ENCODE results near the gene ACSL1. TPM values are rescaled to one million over a fixed set of nuclear protein-coding genes. Genes with fewer than 3 reads are reported as not detected.
"Not testable (repeated sequence)": the region's sequence is repeated elsewhere in the genome, so short reads cannot be mapped to it uniquely, and the experiment has no call there.

The ACSL1 gene
- total and polyA plus RNA-seq, 2 donors, result 8.7 to 109 TPM

- WGBS, result 99% methylated on average over 3 of the region's 3 CpGs
- Histone ChIP-seq H3K9me3 (ENCODE audit: control insufficient read depth in 2 of 2, insufficient read depth in 1 of 2, low read length in 1 of 2) (no peaks in the 10 kb centered on the region), H3K27me3 (ENCODE audit: control insufficient read depth in 2 of 2, insufficient read depth in 1 of 2, low read length in 1 of 2) (no peaks in the 10 kb centered on the region), H3K4me1 (ENCODE audit: control insufficient read depth in 2 of 2, insufficient read depth in 2 of 2, low read length in 2 of 2) (no peaks in the 10 kb centered on the region), H3K27ac (ENCODE audit: low read depth in 1 of 2, low read length in 1 of 2) (no peak overlapping the region), H3K36me3 (ENCODE audit: control insufficient read depth in 2 of 2, insufficient read depth in 2 of 2, low read length in 1 of 2) (no peaks in the 10 kb centered on the region), H3K4me3 (ENCODE audit: low read length in 2 of 2) (no peak overlapping the region)
- no peak for DNase-seq (ENCODE audit: low read depth in 6 of 9, low spot score in 9 of 9)
These were observed 20.8 kb upstream of the ACSL1 start for GRCh38 chr4:184846531-184846930.

DNA sequence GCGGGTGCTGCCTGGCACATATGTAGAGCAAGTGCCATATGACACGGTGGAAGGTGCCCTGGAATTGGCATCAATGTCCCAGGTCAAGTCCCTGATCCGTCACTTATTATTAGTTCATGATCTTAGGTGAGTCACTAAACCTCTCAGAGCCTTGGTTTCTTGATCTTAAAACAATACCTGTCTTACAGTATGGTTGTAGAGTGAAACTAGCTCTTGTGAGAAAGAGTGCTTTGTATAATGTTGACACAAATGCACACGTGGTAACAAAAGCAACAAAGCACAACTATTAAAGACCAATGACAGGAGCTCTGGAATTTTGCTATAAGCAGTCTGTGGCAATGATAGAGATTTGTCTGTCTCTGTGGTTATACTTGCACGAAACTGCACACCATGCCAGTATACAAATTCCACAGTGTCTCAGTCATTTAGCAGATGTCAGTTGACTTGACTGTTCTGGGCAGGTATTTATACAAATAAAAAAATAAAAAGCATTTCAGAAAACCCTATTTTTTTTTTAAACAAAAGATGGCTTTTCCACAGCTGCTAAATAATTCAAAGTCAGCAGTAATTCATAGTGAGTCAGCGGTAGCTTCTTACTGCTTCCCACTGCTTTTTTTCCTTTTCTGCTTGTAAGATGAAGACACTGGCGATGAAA is 19.7 kb upstream of the ACSL1 start:
- no peak for DNase-seq (ENCODE audit: low read depth in 6 of 9, low spot score in 9 of 9)
- Histone ChIP-seq H3K4me1 (ENCODE audit: control insufficient read depth in 2 of 2, insufficient read depth in 2 of 2, low read length in 2 of 2) (no peaks in the 10 kb centered on the region), H3K27me3 (ENCODE audit: control insufficient read depth in 2 of 2, insufficient read depth in 1 of 2, low read length in 1 of 2) (no peaks in the 10 kb centered on the region), H3K36me3 (ENCODE audit: control insufficient read depth in 2 of 2, insufficient read depth in 2 of 2, low read length in 1 of 2) (no peaks in the 10 kb centered on the region), H3K4me3 (ENCODE audit: low read length in 2 of 2) (no peak overlapping the region), H3K9me3 (ENCODE audit: control insufficient read depth in 2 of 2, insufficient read depth in 1 of 2, low read length in 1 of 2) (no peaks in the 10 kb centered on the region), H3K27ac (ENCODE audit: low read depth in 1 of 2, low read length in 1 of 2) (no peak overlapping the region)
- 95% methylated on average over 7 of the region's 7 CpGs for WGBS

GRCh38 chr4:184844742-184845141 is 19.0 kb upstream of the ACSL1 start:
- H3K9me3 ChIP-seq (ENCODE audit: control insufficient read depth in 2 of 2, insufficient read depth in 1 of 2, low read length in 1 of 2), result no peaks in the 10 kb centered on the region
- H3K27ac ChIP-seq (ENCODE audit: low read depth in 1 of 2, low read length in 1 of 2), result no peak overlapping the region
- WGBS, result 93% methylated on average over 1 of the region's 1 CpG

GRCh38 chr4:184843984-184844554 is 18.3 kb upstream of the ACSL1 start:
- Histone ChIP-seq H3K4me3 (ENCODE audit: low read length in 2 of 2) (no peak overlapping the region), H3K27ac (ENCODE audit: low read depth in 1 of 2, low read length in 1 of 2) (no peak overlapping the region), H3K9me3 (ENCODE audit: control insufficient read depth in 2 of 2, insufficient read depth in 1 of 2, low read length in 1 of 2) (no peaks in the 10 kb centered on the region), H3K4me1 (ENCODE audit: control insufficient read depth in 2 of 2, insufficient read depth in 2 of 2, low read length in 2 of 2) (no peaks in the 10 kb centered on the region), H3K36me3 (ENCODE audit: control insufficient read depth in 2 of 2, insufficient read depth in 2 of 2, low read length in 1 of 2) (no peaks in the 10 kb centered on the region), H3K27me3 (ENCODE audit: control insufficient read depth in 2 of 2, insufficient read depth in 1 of 2, low read length in 1 of 2) (no peaks in the 10 kb centered on the region)
- WGBS, result 96% methylated on average over 16 of the region's 16 CpGs
- no peak for DNase-seq (ENCODE audit: low read depth in 6 of 9, low spot score in 9 of 9)

More at GRCh38 chr4:184844742-184845141, 19.0 kb upstream of the ACSL1 start:
- no peaks in the 10 kb centered on the region for H3K4me1 ChIP-seq (ENCODE audit: control insufficient read depth in 2 of 2, insufficient read depth in 2 of 2, low read length in 2 of 2)
- H3K27me3 ChIP-seq (ENCODE audit: control insufficient read depth in 2 of 2, insufficient read depth in 1 of 2, low read length in 1 of 2), result no peaks in the 10 kb centered on the region
- H3K36me3 ChIP-seq (ENCODE audit: control insufficient read depth in 2 of 2, insufficient read depth in 2 of 2, low read length in 1 of 2), result no peaks in the 10 kb centered on the region
- H3K4me3 ChIP-seq (ENCODE audit: low read length in 2 of 2), result no peak overlapping the region
- DNase-seq (ENCODE audit: low read depth in 6 of 9, low spot score in 9 of 9), result no peak

DNA sequence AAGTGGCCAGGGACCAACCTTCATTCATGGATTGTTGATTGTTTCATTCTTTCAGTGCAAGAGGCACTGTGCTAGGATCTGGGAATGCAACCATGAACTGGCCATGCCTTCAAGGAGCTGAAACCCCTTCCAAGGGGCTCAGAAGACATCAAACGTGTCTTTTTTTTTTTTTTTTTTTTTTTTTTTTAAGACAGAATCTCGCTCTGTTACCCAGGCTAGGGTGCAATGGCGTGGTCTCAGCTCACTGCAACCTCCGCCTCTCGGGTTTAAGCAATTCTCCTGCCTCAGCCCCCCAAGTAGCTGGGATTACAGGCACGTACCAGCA is 13.3 kb upstream of the ACSL1 start:
- H3K4me3 ChIP-seq (ENCODE audit: low read length in 2 of 2); H3K36me3 ChIP-seq (ENCODE audit: control insufficient read depth in 2 of 2, insufficient read depth in 2 of 2, low read length in 1 of 2); H3K4me1 ChIP-seq (ENCODE audit: control insufficient read depth in 2 of 2, insufficient read depth in 2 of 2, low read length in 2 of 2); H3K9me3 ChIP-seq (ENCODE audit: control insufficient read depth in 2 of 2, insufficient read depth in 1 of 2, low read length in 1 of 2); H3K27ac ChIP-seq (ENCODE audit: low read depth in 1 of 2, low read length in 1 of 2); DNase-seq (ENCODE audit: low read depth in 6 of 9, low spot score in 9 of 9); H3K27me3 ChIP-seq (ENCODE audit: control insufficient read depth in 2 of 2, insufficient read depth in 1 of 2, low read length in 1 of 2): not testable (repeated sequence)
- WGBS, result 95% methylated on average over 6 of the region's 6 CpGs

DNA sequence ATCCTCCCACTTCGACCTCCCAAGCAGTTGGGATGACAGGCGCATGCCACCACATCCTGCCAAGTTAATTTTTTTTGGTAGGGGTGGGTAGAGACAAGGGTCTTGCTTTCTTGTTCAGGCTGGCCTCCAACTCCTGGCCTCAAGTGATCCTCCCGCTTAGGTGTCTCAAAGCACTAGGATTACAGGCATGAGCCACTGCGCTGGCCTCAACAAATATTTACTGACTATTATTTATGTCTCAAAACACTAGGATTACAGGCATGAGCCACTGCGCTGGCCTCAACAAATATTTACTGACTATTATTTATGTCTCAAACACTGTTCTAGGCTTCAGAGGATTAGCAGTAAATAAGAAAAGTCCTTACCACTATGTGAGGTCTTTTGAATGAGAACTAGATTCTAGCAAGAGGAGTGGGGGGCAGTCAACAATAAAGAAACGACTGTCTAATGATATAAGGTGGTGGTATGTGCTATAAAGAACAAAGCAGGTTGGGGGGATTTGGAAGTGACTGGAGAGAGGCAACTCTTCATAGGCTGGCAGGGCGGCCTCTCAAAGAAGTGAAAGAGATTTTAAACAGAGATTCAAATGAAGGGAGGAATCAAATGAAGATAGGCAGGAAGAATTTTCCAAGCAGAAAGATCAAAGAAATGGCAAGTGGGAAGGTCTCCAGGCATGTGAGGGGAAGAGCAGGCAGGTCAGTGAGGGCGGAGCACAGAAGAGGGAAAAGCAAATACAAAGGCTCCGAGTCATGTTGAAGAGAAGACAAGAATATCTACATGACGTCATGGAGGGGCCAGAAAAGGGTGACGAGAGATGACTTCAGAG is 12.7 kb upstream of the ACSL1 start:
- 96% methylated on average over 11 of the region's 11 CpGs for WGBS
- Histone ChIP-seq H3K9me3 (ENCODE audit: control insufficient read depth in 2 of 2, insufficient read depth in 1 of 2, low read length in 1 of 2) (no peaks in the 10 kb centered on the region), H3K4me1 (ENCODE audit: control insufficient read depth in 2 of 2, insufficient read depth in 2 of 2, low read length in 2 of 2) (no peaks in the 10 kb centered on the region), H3K36me3 (ENCODE audit: control insufficient read depth in 2 of 2, insufficient read depth in 2 of 2, low read length in 1 of 2) (no peaks in the 10 kb centered on the region), H3K27ac (ENCODE audit: low read depth in 1 of 2, low read length in 1 of 2) (no peak overlapping the region), H3K27me3 (ENCODE audit: control insufficient read depth in 2 of 2, insufficient read depth in 1 of 2, low read length in 1 of 2) (no peaks in the 10 kb centered on the region), H3K4me3 (ENCODE audit: low read length in 2 of 2) (no peak overlapping the region)
- DNase-seq (ENCODE audit: low read depth in 6 of 9, low spot score in 9 of 9), result no peak

- Histone ChIP-seq H3K36me3 (ENCODE audit: control insufficient read depth in 2 of 2, insufficient read depth in 2 of 2, low read length in 1 of 2) (no peaks in the 10 kb centered on the region), H3K27ac (ENCODE audit: low read depth in 1 of 2, low read length in 1 of 2) (no peak overlapping the region), H3K4me1 (ENCODE audit: control insufficient read depth in 2 of 2, insufficient read depth in 2 of 2, low read length in 2 of 2) (no peaks in the 10 kb centered on the region), H3K4me3 (ENCODE audit: low read length in 2 of 2) (no peak overlapping the region), H3K9me3 (ENCODE audit: control insufficient read depth in 2 of 2, insufficient read depth in 1 of 2, low read length in 1 of 2) (no peaks in the 10 kb centered on the region), H3K27me3 (ENCODE audit: control insufficient read depth in 2 of 2, insufficient read depth in 1 of 2, low read length in 1 of 2) (no peaks in the 10 kb centered on the region)
- DNase-seq (ENCODE audit: low read depth in 6 of 9, low spot score in 9 of 9), result no peak
- WGBS, result 95% methylated on average over 5 of the region's 5 CpGs
These were observed 10.8 kb upstream of the ACSL1 start for GRCh38 chr4:184836613-184837012.

DNA sequence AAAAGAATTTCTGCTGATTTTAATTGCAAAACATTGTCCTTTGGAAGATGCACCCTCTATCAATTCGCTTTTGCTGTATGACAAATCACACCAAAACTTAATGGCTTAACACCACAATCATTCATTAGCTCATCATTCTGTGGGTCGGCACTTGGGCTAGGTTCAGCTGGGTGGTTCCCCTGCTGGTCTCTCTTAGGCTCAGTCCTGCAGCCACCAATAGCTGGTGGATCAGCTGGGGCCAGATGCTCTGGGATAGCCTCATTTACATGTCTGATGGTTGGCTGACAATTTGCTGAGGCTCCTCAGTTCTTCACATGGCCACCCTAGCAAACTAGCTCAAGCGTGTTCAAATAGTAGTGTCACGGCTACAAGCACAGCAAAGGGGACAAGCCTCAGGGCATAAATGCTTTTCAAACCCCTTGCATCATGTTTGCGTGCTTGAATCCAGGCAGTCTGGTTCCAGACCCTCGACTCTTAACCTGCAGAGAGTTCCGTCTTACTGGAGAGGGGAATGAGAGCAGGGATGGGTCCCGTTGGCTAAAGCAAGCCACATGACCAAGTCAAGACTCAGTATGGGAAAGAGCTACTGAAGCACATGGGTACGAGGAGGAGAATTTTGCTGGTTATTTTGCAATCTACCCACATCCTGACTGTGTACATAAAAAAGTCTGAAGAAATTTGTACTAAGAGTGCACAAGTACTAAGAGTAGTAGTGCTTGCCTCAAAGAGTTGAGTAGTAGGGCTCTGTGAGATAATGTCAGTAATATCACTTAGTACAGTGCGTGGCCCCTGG is 7.5 kb upstream of the ACSL1 start:
- H3K4me1 ChIP-seq (ENCODE audit: control insufficient read depth in 2 of 2, insufficient read depth in 2 of 2, low read length in 2 of 2), result no peaks in the 10 kb centered on the region
- H3K4me3 ChIP-seq (ENCODE audit: low read length in 2 of 2), result no peak overlapping the region
- no peaks in the 10 kb centered on the region for H3K27me3 ChIP-seq (ENCODE audit: control insufficient read depth in 2 of 2, insufficient read depth in 1 of 2, low read length in 1 of 2)
- no peak for DNase-seq (ENCODE audit: low read depth in 6 of 9, low spot score in 9 of 9)
- no peaks in the 10 kb centered on the region for H3K9me3 ChIP-seq (ENCODE audit: control insufficient read depth in 2 of 2, insufficient read depth in 1 of 2, low read length in 1 of 2)
- no peak overlapping the region for H3K27ac ChIP-seq (ENCODE audit: low read depth in 1 of 2, low read length in 1 of 2)
- no peaks in the 10 kb centered on the region for H3K36me3 ChIP-seq (ENCODE audit: control insufficient read depth in 2 of 2, insufficient read depth in 2 of 2, low read length in 1 of 2)
- 85% methylated on average over 10 of the region's 10 CpGs for WGBS

DNA sequence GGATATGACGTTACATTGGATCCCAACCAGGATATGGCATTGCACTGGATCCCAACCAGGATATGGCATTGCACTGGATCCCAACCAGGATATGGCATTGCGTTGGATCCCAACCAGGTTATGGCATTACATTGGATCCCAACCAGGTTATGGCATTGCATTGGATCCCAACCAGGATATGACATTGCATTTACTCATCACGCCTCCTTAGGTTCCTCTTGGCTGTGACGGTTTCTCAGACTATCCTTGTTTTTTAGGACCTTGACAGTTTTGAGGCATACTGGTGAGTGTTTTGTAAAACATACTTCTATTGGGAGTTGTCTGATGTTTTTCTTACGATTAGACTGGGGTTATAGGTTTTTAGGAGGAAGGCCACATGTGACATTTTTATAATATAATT is 5.4 kb upstream of the ACSL1 start:
- no peaks in the 10 kb centered on the region for H3K36me3 ChIP-seq (ENCODE audit: control insufficient read depth in 2 of 2, insufficient read depth in 2 of 2, low read length in 1 of 2)
- no peak overlapping the region for H3K4me3 ChIP-seq (ENCODE audit: low read length in 2 of 2)
- peaks cover 0 to 8% of the 10 kb centered on the region in 2 donors for H3K4me1 ChIP-seq (ENCODE audit: control insufficient read depth in 2 of 2, insufficient read depth in 2 of 2, low read length in 2 of 2)
- 96% methylated on average over 5 of the region's 5 CpGs for WGBS
- H3K9me3 ChIP-seq (ENCODE audit: control insufficient read depth in 2 of 2, insufficient read depth in 1 of 2, low read length in 1 of 2), result no peaks in the 10 kb centered on the region
- H3K27me3 ChIP-seq (ENCODE audit: control insufficient read depth in 2 of 2, insufficient read depth in 1 of 2, low read length in 1 of 2), result peaks cover 0 to 13% of the 10 kb centered on the region in 2 donors
- no peak overlapping the region for H3K27ac ChIP-seq (ENCODE audit: low read depth in 1 of 2, low read length in 1 of 2)
- no peak for DNase-seq (ENCODE audit: low read depth in 6 of 9, low spot score in 9 of 9)
